ENCODE data around the gene IFNLR1. TPM values are rescaled to one million over a fixed set of nuclear protein-coding genes. Genes with fewer than 3 reads are reported as not detected.

IFNLR1 gene
- total and polyA plus RNA-seq, 2 donors (not counting 3 experiments of a cell fraction or from before 2014, with no cell fraction given) = 0.01 TPM; not detected in 1

DNA sequence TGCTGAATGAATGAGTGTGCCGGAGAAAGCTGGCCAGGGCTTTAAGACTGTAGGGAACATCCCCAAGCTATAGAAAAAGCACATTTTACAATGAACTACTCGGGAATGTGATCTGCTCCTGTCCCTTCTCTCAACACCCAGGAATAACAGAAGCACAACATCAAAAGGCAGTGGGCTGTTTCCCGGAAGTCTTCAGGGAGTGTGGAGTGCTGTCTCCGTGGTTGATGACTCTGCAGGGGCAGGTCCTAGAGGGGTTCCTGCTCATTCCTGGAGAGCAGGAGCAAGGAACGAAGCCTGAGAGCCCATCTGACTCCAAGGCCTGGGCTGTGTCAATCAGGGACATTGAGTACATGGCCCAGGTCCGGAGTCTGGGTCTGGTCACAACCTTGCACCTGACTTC lies 39.3 kb downstream of the IFNLR1 start:
- H3K79me2 ChIP-seq (ENCODE audit: control insufficient read depth, insufficient read depth, low read length) = no peaks in the 10 kb centered on the region
- no peaks in the 10 kb centered on the region for H3K36me3 ChIP-seq (ENCODE audit: control insufficient read depth in 2 of 2, extremely low read depth in 1 of 2, insufficient read depth in 2 of 2, low read length in 2 of 2)
- ChIA-PET POLR2A (no interaction called here), CTCF (interaction anchor here (0.5 to 1.5 kb wide), 4 partner anchors 51 to 244 kb away, joined by 3 to 9 read pairs (median 5); no protein-coding TSS in a partner anchor)
- H3K9me1 ChIP-seq (replicated peaks; ENCODE audit: control insufficient read depth, extremely low read depth, insufficient read depth, low read length) = no peaks in the 10 kb centered on the region
- H4K20me1 ChIP-seq (replicated peaks; ENCODE audit: control insufficient read depth, extremely low read depth, insufficient read depth, low read length) = no peaks in the 10 kb centered on the region
- H2AFZ ChIP-seq (ENCODE audit: low read depth, low read length) = no peak overlapping the region
- no peak overlapping the region for H3K9ac ChIP-seq (replicated peaks; ENCODE audit: extremely low read depth, insufficient read depth, low read length)
- FAIRE-seq (no peak), DNase-seq (ENCODE audit: low read depth, low spot score) (no peak)
- no peaks in the 10 kb centered on the region for H3K9me3 ChIP-seq (replicated peaks; ENCODE audit: control insufficient read depth, insufficient read depth, low read length)
- intact Hi-C loops (cut with micrococcal nuclease) (no loop called here), dilution Hi-C loops (cut with MboI; ENCODE audit: extremely low pct_ligation_motif_present, low sequenced_read_pairs) (no loop called here)
- H3K4me1 ChIP-seq (ENCODE audit: control insufficient read depth, extremely low read depth, insufficient read depth, low read length) = peaks cover 11% of the 10 kb centered on the region
- no peak overlapping the region for H3K4me2 ChIP-seq (ENCODE audit: insufficient read depth, low read length)
- H3K27me3 ChIP-seq (ENCODE audit: control insufficient read depth in 2 of 2, insufficient read depth in 2 of 2, low read length in 2 of 2) = peaks cover 11 to 13% of the 10 kb centered on the region in 2 experiments
- no peak overlapping the region for H3K27ac ChIP-seq (ENCODE audit: insufficient read depth, low read depth, low read length)
- TF ChIP-seq MYC (IDR thresholded peaks at IDR 0.05; ENCODE audit: low read depth, low read length) = no peak
- TF ChIP-seq GATA2 (IDR thresholded peaks at IDR 0.05; ENCODE audit: insufficient read depth, insufficient read length, low read depth, low read length) = no peak
- TF ChIP-seq JUN (IDR thresholded peaks at IDR 0.05; ENCODE audit: borderline replicate concordance, insufficient read depth, insufficient read length, low read depth) = no peak
- no peak for TF ChIP-seq POLR2AphosphoS5 (IDR thresholded peaks at IDR 0.05; ENCODE audit: insufficient read depth, low read depth, low read length)
- TF ChIP-seq POLR2A (IDR thresholded peaks at IDR 0.05; ENCODE audit: low read depth, low read length) = no peak
- TF ChIP-seq, protein P1, sequence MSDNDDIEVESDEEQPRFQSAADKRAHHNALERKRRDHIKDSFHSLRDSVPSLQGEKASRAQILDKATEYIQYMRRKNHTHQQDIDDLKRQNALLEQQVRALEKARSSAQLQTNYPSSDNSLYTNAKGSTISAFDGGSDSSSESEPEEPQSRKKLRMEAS (IDR thresholded peaks at IDR 0.05; ENCODE audit: insufficient read depth, insufficient read length) = no peak
- no peak for TF ChIP-seq FOS (IDR thresholded peaks at IDR 0.05; ENCODE audit: borderline replicate concordance, insufficient read depth, low read length)
- TF ChIP-seq, protein P2, sequence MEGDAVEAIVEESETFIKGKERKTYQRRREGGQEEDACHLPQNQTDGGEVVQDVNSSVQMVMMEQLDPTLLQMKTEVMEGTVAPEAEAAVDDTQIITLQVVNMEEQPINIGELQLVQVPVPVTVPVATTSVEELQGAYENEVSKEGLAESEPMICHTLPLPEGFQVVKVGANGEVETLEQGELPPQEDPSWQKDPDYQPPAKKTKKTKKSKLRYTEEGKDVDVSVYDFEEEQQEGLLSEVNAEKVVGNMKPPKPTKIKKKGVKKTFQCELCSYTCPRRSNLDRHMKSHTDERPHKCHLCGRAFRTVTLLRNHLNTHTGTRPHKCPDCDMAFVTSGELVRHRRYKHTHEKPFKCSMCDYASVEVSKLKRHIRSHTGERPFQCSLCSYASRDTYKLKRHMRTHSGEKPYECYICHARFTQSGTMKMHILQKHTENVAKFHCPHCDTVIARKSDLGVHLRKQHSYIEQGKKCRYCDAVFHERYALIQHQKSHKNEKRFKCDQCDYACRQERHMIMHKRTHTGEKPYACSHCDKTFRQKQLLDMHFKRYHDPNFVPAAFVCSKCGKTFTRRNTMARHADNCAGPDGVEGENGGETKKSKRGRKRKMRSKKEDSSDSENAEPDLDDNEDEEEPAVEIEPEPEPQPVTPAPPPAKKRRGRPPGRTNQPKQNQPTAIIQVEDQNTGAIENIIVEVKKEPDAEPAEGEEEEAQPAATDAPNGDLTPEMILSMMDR (IDR thresholded peaks at IDR 0.05; ENCODE audit: extremely low read depth in 1 of 2, insufficient read depth in 1 of 2, low read depth in 1 of 2, low read length in 2 of 2) = no peak
- TF ChIP-seq EZH2 (IDR thresholded peaks at IDR 0.05; ENCODE audit: borderline replicate concordance, low read depth, low read length, severe bottlenecking) = no peak
- BruUV-seq (replicated peaks) = no TSS peak
- H3K4me3 ChIP-seq (replicated peaks in 1 of 3; ENCODE audit: insufficient read depth in 1 of 3, low read depth in 1 of 3, low read length in 3 of 3) = no peak overlapping the region

All from endothelial cell of umbilical vein (primary cell).